ENCODE measurements around the gene THBS1. TPM values are rescaled to one million over a fixed set of nuclear protein-coding genes. Genes with fewer than 3 reads are reported as not detected.

The THBS1 gene
- polyA plus RNA-seq, 3 donors from 2014 or later: 2.2 to 11.4 (median 9.2) TPM

DNA sequence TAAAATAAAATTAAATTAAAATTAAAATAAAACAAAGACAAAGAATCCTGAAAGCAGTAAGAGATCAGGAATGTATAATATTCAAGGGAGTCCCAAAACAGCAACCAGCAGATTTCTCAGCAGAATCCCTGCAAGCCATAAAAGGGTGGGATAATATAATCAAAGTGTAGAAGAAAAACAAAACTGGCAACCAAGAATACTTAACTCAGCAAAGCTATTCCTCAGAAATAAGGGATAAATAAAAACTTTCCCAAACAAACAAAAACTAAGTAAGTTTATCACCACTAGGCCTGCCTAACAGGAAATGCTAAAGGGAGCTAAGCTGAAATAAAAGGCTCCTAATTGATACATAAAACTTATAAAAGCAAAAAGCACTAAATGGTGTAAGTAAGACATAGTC, 29.8 kb downstream of the THBS1 start:
- no peak for DNase-seq
- Mint-ChIP-seq H3K4me1 (peaks cover 30 to 52% of the 10 kb centered on the region in 2 donors), H3K4me3 (no peak overlapping the region), H3K36me3 (peaks cover 32 to 41% (median 34%) of the 10 kb centered on the region in 3 donors), H3K9me3 (peaks cover 33 to 56% (median 41%) of the 10 kb centered on the region in 6 donors), H3K27me3 (ENCODE audit: low read depth in 3 of 3) (peaks cover 0 to 3% (median 1%) of the 10 kb centered on the region in 3 donors), H3K27ac (no peak overlapping the region)

DNA sequence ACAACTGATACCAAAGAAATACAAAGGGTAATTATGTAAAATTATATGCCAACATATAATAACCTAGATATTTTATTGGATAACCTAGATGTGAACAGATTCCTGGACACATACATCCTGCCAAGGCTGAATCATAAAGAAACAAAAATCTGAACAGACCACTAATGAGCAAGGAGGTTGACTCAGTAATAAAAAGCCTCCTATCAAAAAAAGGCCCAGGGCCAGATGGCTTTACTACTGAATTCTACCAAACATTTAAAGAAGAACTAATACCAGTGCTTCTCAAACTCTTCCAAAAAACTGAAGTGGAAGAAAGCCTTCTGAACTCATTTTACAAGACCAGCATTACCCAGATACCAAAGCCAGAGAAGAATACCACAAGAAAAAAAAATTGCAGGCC, 32.4 kb downstream of the THBS1 start:
- Mint-ChIP-seq H3K9me3 (peaks cover 34 to 56% (median 41%) of the 10 kb centered on the region in 6 donors), H3K4me3 (peak overlapping the region in 1 of 5 donors; percentile 17), H3K27ac (no peak overlapping the region), H3K4me1 (peaks cover 22 to 45% of the 10 kb centered on the region in 2 donors), H3K27me3 (ENCODE audit: low read depth in 3 of 3) (peaks cover 0 to 3% (median 1%) of the 10 kb centered on the region in 3 donors), H3K36me3 (peaks cover 34 to 45% (median 40%) of the 10 kb centered on the region in 3 donors)
- DNase-seq: no peak

DNA sequence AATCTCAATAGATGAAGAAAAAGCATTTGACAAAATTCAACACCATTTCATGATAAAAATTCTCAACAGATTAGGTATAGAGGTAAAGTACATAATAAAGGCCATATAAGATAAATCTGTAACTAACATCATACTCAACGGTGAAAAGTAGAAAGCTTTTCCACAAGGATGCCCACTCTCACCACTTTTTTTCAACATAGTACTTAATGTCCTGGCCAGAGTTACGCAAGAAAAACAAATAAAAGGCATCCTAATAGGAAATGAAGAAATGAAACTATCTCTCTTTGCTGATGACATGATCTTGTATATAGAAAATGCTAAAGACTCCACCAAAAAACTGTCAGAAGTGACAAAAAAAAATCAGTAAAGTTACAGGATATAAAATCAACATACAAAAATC, 33.0 kb downstream of the THBS1 start:
- DNase-seq: no peak
- Mint-ChIP-seq H3K4me3 (no peak overlapping the region), H3K9me3 (peaks cover 31 to 52% (median 40%) of the 10 kb centered on the region in 6 donors), H3K36me3 (peaks cover 34 to 42% (median 40%) of the 10 kb centered on the region in 3 donors), H3K4me1 (peaks cover 19 to 42% of the 10 kb centered on the region in 2 donors), H3K27ac (no peak overlapping the region), H3K27me3 (ENCODE audit: low read depth in 3 of 3) (peaks cover 0 to 3% (median 1%) of the 10 kb centered on the region in 3 donors)

DNA sequence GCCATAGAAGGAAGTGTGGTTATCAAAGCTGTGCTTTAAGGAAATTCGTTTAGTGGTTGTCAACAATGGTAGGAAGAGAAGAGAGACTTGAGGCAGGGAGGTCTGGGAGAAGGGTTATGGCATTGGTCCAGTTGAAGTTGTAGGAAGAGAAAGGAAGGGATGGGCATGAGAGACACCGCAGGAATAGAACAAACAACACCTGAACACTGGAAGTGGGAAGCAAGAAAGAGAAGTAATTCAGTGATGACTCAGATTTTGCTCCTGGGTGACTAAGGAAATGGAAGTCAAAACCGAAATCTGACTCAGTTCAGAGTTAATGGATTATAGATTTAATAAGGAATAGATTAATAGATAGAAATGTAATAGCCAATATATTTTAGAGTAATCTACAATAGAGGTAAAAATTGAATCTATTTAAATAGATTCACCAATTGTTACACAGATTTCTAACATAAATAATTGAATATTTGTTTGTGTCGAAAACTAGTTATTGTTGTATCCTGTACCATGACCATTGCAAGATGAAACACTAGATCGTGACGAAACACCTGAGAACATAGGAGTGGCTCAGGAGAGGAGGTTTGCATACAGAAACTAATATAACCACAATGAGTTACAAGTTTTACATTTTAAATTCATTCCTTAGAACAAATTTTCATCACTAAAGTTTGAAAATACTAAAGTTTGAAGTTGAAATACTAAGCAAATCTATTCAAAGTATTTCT, 36.0 kb downstream of the THBS1 start:
- Mint-ChIP-seq H3K4me3 (no peak overlapping the region), H3K9me3 (peaks cover 13 to 24% (median 20%) of the 10 kb centered on the region in 6 donors), H3K4me1 (peaks cover 21 to 43% of the 10 kb centered on the region in 2 donors), H3K36me3 (peaks cover 21 to 29% (median 23%) of the 10 kb centered on the region in 3 donors), H3K27ac (peak overlapping the region in 4 of 6 donors; percentile 4 to 24 (median 4)), H3K27me3 (ENCODE audit: low read depth in 3 of 3) (peaks cover 0 to 3% (median 0%) of the 10 kb centered on the region in 3 donors)
- DNase-seq: no peak

DNA sequence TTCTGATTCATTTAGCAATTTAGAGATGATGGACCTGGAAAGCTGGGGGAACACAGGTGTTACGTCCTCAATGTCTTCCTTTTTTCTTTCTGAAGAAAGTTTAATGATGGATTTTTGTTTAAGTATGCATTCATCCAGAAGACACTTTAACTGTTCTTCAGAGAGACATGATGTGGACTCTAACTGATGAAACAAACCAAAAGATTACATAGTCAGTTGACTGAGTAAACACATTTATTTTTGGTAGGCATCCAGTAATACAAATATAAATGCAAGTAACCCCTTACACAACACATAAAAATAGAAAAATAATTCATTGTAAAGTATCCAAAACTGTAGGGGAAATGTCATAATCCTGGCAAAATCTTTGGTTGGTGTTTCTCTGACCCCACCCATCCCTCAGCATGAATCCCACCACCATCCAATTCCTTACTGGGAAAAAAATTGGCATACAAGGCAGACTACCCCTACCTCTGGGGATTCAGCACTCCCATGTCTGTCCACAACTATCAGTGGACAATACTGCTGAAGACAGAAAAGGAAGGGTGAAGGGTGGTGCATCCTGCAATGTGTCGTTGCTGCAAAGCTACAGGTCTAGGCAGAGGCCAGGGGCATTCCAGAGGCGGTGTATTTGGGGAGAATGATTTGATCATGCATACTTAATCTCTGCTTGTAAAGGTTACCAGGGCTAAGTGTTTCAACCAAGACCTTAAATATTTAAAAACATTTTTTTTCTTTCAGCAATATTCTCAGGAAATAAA, 37.4 kb downstream of the THBS1 start:
- peaks cover 35 to 56% of the 10 kb centered on the region in 2 donors for H3K4me1 Mint-ChIP-seq
- DNase-seq: no peak
- H3K4me3 Mint-ChIP-seq: no peak overlapping the region
- H3K27ac Mint-ChIP-seq: peak overlapping the region in 2 of 6 donors; percentile 39 to 42
- peaks cover 5 to 16% (median 12%) of the 10 kb centered on the region in 6 donors for H3K9me3 Mint-ChIP-seq
- peaks cover 13 to 21% (median 17%) of the 10 kb centered on the region in 3 donors for H3K36me3 Mint-ChIP-seq
- peaks cover 0 to 5% (median 2%) of the 10 kb centered on the region in 3 donors for H3K27me3 Mint-ChIP-seq (ENCODE audit: low read depth in 3 of 3)

DNA sequence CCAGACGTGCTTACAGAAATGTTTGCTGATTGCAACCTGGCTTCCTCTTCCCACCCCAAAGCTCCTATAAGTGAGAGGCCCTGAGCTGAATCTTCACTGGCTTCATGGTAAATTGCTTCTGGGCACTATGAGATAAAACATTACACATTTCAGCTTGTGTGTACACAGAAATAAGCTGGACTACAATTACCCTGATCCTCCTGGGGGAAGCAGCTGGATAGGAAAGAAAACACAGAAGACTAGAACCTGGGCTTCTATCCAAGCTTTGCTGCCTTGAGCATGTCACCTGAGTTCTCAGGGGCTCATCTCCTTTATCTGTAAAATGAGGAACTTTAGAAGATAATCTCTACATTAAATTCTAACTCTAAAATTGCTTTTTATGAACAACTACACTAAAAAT, 40.3 kb downstream of the THBS1 start:
- H3K4me1 Mint-ChIP-seq: peaks cover 61 to 75% of the 10 kb centered on the region in 2 donors
- H3K36me3 Mint-ChIP-seq: peaks cover 3 to 8% (median 6%) of the 10 kb centered on the region in 3 donors
- peaks cover 0 to 5% (median 0%) of the 10 kb centered on the region in 6 donors for H3K9me3 Mint-ChIP-seq
- peak overlapping the region; percentile 63 to 100 (median 96) for H3K27ac Mint-ChIP-seq
- peak overlapping the region in 2 of 5 donors; percentile 22 to 27 for H3K4me3 Mint-ChIP-seq
- H3K27me3 Mint-ChIP-seq (ENCODE audit: low read depth in 3 of 3): peaks cover 12 to 18% (median 15%) of the 10 kb centered on the region in 3 donors
- no peak for DNase-seq

DNA sequence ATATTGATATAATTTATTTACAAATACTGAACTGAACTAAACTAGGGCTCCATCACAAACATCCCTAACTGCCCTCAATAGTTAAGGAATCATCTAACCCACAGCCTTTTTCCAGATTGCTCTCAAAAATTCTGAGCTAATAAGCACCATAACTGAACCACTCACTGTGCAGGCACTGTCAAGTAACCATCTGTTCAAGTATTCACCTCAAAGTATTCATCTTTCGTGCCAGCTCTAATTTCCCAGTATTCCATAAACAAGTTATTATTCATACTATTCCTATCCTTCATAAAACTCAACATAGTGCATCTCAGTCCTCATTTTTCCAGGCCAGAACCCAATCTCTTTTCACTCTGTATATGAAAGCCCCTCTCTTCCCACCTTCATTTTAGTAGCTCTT, 41.1 kb downstream of the THBS1 start:
- Mint-ChIP-seq H3K4me1 (peaks cover 68 to 82% of the 10 kb centered on the region in 2 donors), H3K36me3 (peaks cover 0 to 8% (median 3%) of the 10 kb centered on the region in 3 donors), H3K9me3 (peaks cover 0 to 7% (median 0%) of the 10 kb centered on the region in 6 donors), H3K4me3 (peak overlapping the region; percentile 0 to 96 (median 18)), H3K27me3 (ENCODE audit: low read depth in 3 of 3) (peaks cover 12 to 18% (median 15%) of the 10 kb centered on the region in 3 donors), H3K27ac (peak overlapping the region; percentile 99 to 100 (median 100))
- no peak for DNase-seq

DNA sequence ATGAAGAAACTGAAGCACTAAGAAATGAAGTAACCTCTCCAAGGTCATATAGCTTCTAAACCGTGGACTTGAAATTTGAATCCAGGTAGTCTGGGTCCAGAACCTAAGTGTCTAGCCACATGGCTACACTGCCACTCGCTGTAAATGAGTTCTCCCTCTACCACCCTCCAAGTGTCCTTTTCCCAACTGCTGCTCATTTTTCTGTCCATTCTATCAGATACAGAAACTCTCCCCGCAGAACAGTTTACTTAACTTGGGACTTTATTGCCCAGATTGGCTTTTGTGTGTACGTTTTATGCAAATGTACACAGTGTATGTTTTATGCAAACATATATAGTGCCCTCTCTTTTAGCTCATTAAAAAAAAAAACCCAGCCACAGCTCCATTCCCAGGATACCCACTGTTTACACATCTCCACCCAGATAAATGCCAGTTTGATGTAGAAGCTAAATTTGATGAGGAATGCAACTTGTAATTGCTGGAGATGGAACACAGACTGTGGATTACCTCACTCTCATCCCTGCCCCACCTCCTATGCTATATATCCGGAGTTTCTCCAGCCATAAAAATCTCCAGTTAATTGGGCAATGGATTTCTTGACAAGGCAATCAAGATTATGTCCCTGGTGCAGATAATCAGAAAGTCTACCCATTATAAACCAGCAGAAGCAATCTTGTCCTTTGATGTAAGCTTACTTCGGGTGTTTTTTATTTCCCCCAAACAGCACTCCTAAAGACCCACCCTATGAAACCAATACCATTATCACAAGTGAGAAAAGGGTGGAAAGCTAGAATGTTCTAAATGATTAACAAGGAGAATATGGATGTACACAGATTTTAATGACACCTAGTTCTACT, 42.0 kb downstream of the THBS1 start:
- Mint-ChIP-seq H3K36me3 (peaks cover 3 to 8% (median 4%) of the 10 kb centered on the region in 3 donors), H3K4me3 (peak overlapping the region; percentile 86 to 96 (median 92)), H3K9me3 (peaks cover 0 to 7% (median 2%) of the 10 kb centered on the region in 6 donors), H3K4me1 (peaks cover 77 to 88% of the 10 kb centered on the region in 2 donors), H3K27me3 (ENCODE audit: low read depth in 3 of 3) (peaks cover 14 to 18% (median 15%) of the 10 kb centered on the region in 3 donors), H3K27ac (peak overlapping the region; percentile 99 to 100 (median 100))
- no peak for DNase-seq

DNA sequence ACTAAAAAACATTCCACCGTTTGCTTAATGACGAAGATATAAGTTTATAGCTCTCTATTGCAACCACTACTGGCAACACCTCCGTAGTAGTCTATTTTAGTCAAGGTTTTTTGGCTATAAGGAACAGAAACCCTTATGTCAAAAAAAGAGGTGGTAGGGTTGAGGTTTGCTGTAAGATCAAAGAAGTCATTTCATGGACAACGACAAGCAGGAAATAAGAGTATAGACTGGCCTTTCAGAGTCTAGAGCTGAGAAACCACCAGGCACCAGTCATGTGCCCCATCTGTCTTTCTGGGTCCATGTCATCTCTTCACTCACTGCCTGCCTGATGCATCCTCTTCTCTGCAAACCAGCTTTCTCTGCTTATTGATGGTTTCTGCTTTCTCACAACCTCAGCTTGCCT, 42.7 kb downstream of the THBS1 start:
- Mint-ChIP-seq H3K36me3 (peaks cover 3 to 8% (median 4%) of the 10 kb centered on the region in 3 donors), H3K27ac (peak overlapping the region; percentile 99 to 100 (median 100)), H3K4me1 (peaks cover 81 to 88% of the 10 kb centered on the region in 2 donors), H3K27me3 (ENCODE audit: low read depth in 3 of 3) (peaks cover 15 to 18% (median 16%) of the 10 kb centered on the region in 3 donors), H3K4me3 (peak overlapping the region; percentile 86 to 96 (median 92)), H3K9me3 (peaks cover 0 to 7% (median 2%) of the 10 kb centered on the region in 6 donors)
- peak; percentile 88 to 92 (median 91) for DNase-seq

DNA sequence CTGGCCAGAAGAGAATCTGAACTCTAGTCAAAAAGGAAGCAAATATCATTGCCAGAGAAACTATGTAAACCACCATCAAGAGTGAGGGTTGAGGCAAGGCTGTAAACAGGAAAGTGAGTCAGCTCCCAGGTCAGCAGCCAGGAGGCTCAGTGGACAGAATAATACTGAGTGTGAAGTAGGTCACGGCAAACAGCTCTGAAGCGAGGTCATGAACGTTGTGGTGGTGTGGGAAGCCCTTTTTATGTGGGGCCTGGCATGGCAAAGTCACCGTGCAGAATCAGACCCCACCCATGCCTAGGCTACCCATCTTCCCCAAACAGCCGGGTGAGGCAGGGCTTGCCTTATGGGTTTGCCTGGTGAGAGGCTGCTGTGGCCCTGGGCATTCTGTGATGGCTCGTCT, 43.9 kb downstream of the THBS1 start:
- Mint-ChIP-seq H3K4me3 (peak overlapping the region; percentile 86 to 96 (median 92)), H3K36me3 (peaks cover 3 to 8% (median 4%) of the 10 kb centered on the region in 3 donors), H3K4me1 (peaks cover 91 to 95% of the 10 kb centered on the region in 2 donors), H3K27ac (peak overlapping the region; percentile 99 to 100 (median 100)), H3K27me3 (ENCODE audit: low read depth in 3 of 3) (peaks cover 16 to 20% (median 18%) of the 10 kb centered on the region in 3 donors), H3K9me3 (peaks cover 0 to 5% (median 2%) of the 10 kb centered on the region in 6 donors)
- peak; percentile 92 to 95 (median 94) for DNase-seq

DNA sequence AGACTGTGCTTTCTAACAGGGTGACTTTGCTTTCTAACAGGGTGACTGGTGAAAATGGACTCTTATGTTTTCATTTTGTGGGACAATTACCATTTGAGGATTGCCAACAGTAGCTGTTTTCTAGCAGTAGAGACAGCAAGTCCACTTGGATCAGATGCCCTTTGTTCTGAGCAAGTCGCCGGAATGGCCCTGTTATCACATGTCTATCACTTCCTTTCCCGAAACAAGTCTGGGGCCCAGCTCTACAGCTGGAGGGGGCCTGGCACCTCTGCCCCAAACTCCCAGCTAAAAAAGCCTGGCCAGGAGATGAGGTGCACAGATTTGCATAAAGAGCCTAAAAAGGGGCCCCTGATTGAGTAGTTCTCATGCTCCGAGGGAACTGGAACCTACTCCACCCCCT, 44.6 kb downstream of the THBS1 start:
- H3K4me1 Mint-ChIP-seq: peaks cover 94 to 97% of the 10 kb centered on the region in 2 donors

DNA sequence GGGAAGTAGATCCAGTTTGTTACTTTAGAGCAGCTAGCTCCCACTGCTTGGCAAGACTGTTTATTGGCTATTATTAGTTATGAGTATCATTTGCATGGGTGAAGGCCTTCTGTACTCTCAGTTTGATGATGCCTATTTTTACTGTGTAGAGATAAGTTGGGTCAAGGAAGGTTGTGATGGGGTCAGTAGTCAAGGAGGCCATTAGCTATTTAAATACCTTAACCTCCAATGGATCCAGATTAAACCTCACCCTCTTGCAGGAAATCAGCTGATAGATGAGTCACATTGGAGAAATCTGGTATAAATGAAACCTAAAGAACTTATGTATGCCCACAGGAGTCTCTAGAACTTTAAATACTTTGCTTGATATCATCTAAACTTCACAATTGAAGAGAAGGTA, 45.0 kb downstream of the THBS1 start:
- DNase-seq: peak in 1 of 3 donors; percentile 17
- Mint-ChIP-seq H3K4me3 (peak overlapping the region; percentile 86 to 96 (median 92)), H3K36me3 (peaks cover 3 to 8% (median 4%) of the 10 kb centered on the region in 3 donors), H3K9me3 (peaks cover 0 to 5% (median 2%) of the 10 kb centered on the region in 6 donors), H3K27ac (peak overlapping the region; percentile 99 to 100 (median 100)), H3K4me1 (peaks cover 98 to 100% of the 10 kb centered on the region in 2 donors), H3K27me3 (ENCODE audit: low read depth in 3 of 3) (peaks cover 16 to 20% (median 18%) of the 10 kb centered on the region in 3 donors)

More for the DNA sequence above, 44.6 kb downstream of the THBS1 start:
- peak overlapping the region; percentile 99 to 100 (median 100) for H3K27ac Mint-ChIP-seq
- peaks cover 3 to 8% (median 4%) of the 10 kb centered on the region in 3 donors for H3K36me3 Mint-ChIP-seq
- H3K27me3 Mint-ChIP-seq (ENCODE audit: low read depth in 3 of 3): peaks cover 16 to 20% (median 18%) of the 10 kb centered on the region in 3 donors
- peak overlapping the region; percentile 86 to 96 (median 92) for H3K4me3 Mint-ChIP-seq
- DNase-seq: no peak
- H3K9me3 Mint-ChIP-seq: peaks cover 0 to 5% (median 2%) of the 10 kb centered on the region in 6 donors

All from immature natural killer cell (primary cell).